GM13977 (cell line): ENCODE results near the gene C2CD2.

Experiments used
- DNase-seq: peaks from one replicate; pipeline ENCODE4 v3.0.0; 2012; ENCODE audit warnings: low spot score
- in situ Hi-C: fragments of 300-500 bp; cut with MboI; formaldehyde crosslinking; loops from one replicate; pipeline ENCODE4 v1.12.0; 2022; ENCODE audit warnings: low sequenced_read_pairs, low pct_unique_long_range_greater_than_20kb, mixed read lengths, inconsistent platforms; ENCODE audit not compliant: unreplicated experiment
- TF ChIP-seq, protein P1 (sequence below): IDR thresholded peaks from 2 replicates; pipeline ENCODE4 v1.5.1; 2012; ENCODE audit warnings: mild to moderate bottlenecking, control low read depth; ENCODE audit not compliant: insufficient read depth; ENCODE audit errors: extremely low read depth, missing control alignments

The C2CD2 gene

DNA sequence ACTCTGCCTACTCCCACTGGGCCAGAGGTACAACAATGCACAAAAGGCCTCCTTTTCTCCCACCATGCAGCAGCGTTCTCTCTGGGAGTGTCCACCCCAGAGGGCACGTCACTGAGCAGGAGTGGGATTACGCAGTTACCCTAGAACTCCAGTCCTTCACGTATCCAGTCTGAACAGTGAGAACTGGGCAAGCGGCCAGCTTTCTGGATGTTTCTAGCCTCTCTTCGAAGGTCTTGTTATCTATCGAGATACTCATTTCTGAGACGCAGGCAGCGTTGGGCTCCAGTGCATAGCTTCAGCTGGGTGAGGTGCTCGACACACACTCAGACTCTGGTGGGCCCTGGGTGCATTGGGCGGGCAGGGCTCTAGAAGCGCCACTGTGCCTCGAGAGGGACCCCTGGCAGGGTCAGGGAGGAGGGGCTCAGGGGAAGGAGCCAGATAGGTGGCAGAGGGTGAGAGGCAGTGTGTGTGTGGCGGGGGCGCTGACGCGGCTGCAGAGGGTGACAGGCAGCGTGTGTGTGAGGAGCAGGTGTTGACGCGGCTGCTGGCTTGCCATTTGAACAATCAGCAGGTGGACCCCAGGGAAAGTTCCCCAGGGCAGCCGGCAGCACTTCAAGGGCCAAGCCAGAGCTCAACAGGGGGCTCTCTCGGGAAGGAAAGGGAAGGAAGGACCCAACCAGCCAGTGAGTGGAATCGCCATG is 102.6 kb downstream of the C2CD2 start:
- TF ChIP-seq, protein P1, sequence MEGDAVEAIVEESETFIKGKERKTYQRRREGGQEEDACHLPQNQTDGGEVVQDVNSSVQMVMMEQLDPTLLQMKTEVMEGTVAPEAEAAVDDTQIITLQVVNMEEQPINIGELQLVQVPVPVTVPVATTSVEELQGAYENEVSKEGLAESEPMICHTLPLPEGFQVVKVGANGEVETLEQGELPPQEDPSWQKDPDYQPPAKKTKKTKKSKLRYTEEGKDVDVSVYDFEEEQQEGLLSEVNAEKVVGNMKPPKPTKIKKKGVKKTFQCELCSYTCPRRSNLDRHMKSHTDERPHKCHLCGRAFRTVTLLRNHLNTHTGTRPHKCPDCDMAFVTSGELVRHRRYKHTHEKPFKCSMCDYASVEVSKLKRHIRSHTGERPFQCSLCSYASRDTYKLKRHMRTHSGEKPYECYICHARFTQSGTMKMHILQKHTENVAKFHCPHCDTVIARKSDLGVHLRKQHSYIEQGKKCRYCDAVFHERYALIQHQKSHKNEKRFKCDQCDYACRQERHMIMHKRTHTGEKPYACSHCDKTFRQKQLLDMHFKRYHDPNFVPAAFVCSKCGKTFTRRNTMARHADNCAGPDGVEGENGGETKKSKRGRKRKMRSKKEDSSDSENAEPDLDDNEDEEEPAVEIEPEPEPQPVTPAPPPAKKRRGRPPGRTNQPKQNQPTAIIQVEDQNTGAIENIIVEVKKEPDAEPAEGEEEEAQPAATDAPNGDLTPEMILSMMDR, result no peak
- DNase-seq, result no peak
- in situ Hi-C loops, result no loop called here

DNA sequence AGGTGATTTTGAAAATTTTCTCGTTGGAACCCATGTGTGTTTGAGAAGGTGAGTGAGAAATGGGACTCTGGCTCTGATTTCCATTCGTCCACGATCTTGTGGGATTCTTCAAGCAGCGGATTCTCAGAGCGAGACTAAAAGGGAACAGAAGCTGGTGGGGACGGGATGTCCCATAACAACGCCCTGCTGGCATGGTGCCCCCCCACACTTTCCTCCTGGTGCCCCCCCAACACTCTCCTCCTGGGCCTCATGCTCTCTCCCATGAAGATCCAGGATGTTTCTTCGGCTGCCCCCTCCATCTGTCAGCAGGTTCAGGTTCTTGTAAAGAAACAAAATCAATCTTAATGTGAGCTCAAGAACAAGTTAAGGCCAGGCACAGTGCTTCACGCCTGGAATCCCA is 103.7 kb downstream of the C2CD2 start:
- DNase-seq, result no peak
- TF ChIP-seq, protein P1, result no peak
- in situ Hi-C loops, result no loop called here

- in situ Hi-C loops, result no loop called here
- TF ChIP-seq, protein P1, result no peak
- no peak for DNase-seq
These were observed 104.7 kb downstream of the C2CD2 start for GRCh38 chr21:41848958-41849580.

- in situ Hi-C loops, result no loop called here
- TF ChIP-seq, protein P1, result no peak
- no peak for DNase-seq
These were observed 105.3 kb downstream of the C2CD2 start for GRCh38 chr21:41848533-41848932.

DNA sequence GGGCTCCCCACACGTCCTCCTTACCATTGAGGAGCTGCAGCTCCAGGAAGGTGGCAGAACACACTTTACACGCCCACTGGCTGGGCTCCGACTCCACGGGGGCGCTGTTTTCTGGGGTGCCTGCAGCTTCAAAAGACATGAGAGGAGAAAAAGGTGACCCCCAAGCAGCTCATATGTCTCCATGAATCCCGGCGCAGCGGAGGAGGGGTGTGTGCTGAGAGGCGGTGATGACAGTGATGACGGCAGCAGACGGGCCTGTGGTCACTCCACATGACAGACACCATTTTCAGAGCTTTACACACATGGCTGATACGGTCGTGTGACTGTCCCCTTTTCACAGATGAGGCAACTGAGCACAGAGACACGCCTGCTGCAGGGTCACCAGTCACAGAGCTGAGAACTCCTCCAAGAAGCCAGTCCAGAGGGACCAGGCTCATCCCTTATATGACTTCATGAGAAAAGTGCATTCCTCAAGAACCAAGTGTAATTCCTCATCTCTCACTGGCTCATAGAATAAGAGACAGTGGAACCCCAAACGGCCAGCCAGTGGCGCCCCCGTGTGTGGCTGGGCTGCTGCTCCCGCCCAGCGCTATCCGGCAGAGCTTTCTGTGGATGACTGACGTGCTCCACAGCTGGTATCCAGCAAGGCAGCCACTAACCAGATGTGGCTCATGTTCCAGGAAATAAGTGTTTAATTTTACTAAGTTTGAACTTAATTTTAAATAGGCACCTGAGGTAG is 106.6 kb downstream of the C2CD2 start:
- in situ Hi-C loops, result no loop called here
- DNase-seq, result no peak
- TF ChIP-seq, protein P1, result no peak

DNA sequence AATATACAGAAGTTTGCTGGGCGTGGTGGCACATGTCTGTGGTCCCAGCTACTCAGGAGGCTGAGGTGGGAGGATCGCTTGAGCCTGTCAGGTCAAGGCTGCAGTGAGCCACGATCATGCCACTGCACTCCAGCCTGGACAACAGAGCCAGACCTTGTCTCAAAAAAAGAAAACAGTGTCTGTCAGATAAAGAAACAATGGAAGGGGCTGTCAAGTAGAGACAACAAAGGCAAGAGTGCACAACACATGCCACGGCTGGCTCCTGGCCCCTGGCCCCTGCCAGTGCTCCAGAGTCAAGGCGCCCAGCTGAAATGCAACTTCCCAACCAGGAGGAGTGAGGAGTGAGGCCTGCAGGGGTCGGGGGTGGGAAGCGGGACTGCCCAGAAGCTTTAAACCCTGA is 107.3 kb downstream of the C2CD2 start:
- in situ Hi-C loops, result no loop called here
- TF ChIP-seq, protein P1, result no peak
- DNase-seq, result no peak
